Measurements from ENCODE around the gene ARHGEF11. TPM values are rescaled to one million over a fixed set of nuclear protein-coding genes. Genes with fewer than 3 reads are reported as not detected.

Gene ARHGEF11
- polyA plus RNA-seq, 1 experiment: 14.8 TPM

- ChIA-PET POLR2A (no interaction called here), CTCF (interaction anchor here (0.9 to 8.1 kb wide), 4 partner anchors 13 to 418 kb away, joined by 4 to 406 read pairs (median 9); no protein-coding TSS in a partner anchor)
- no peaks in the 10 kb centered on the region for H3K9me3 ChIP-seq (ENCODE audit: control insufficient read depth, insufficient read depth, low read length)
- no peak overlapping the region for H3K4me3 ChIP-seq (ENCODE audit: low read depth, low read length)
- H3K27ac ChIP-seq (ENCODE audit: low read depth, low read length): no peak overlapping the region
- peaks cover 10% of the 10 kb centered on the region for H3K27me3 ChIP-seq (ENCODE audit: control insufficient read depth, insufficient read depth, low read length)
- DNase-seq (ENCODE audit: low read depth, low spot score): no peak
- TF ChIP-seq CTCF (IDR thresholded peaks at IDR 0.05; ENCODE audit: low read depth, low read length): no peak
These were observed 41.5 kb upstream of the ARHGEF11 start for GRCh38 chr1:157087030-157087429.

DNA sequence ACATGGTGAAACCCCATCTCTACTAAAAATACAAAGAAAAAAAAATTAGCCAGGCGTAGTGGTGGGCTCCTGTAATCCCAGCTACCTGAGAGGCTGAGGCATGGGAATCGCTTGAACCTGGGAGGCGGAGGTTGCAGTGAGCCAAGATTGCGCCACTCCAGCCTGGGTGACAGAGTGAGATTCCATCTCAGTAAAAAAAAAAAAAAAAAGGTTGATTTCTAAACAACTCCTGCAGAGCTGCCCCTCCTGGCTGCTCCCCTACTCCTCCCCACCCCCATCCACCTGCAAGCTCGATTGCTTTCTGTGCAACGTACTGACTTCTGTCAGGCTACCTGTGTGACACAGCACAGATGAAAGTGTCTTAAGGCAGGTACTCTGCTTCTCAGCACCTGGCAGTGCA, 40.8 kb upstream of the ARHGEF11 start:
- Histone ChIP-seq H3K9me3 (ENCODE audit: control insufficient read depth, insufficient read depth, low read length) (no peaks in the 10 kb centered on the region), H3K27me3 (ENCODE audit: control insufficient read depth, insufficient read depth, low read length) (peaks cover 10% of the 10 kb centered on the region), H3K27ac (ENCODE audit: low read depth, low read length) (no peak overlapping the region), H3K4me3 (ENCODE audit: low read depth, low read length) (no peak overlapping the region)
- DNase-seq (ENCODE audit: low read depth, low spot score): no peak
- no peak for TF ChIP-seq CTCF (IDR thresholded peaks at IDR 0.05; ENCODE audit: low read depth, low read length)
- ChIA-PET POLR2A (no interaction called here), CTCF (interaction anchor here (1.5 to 8.1 kb wide), 2 partner anchors 12 to 66 kb away, joined by 8 to 406 read pairs; no protein-coding TSS in a partner anchor)

DNA sequence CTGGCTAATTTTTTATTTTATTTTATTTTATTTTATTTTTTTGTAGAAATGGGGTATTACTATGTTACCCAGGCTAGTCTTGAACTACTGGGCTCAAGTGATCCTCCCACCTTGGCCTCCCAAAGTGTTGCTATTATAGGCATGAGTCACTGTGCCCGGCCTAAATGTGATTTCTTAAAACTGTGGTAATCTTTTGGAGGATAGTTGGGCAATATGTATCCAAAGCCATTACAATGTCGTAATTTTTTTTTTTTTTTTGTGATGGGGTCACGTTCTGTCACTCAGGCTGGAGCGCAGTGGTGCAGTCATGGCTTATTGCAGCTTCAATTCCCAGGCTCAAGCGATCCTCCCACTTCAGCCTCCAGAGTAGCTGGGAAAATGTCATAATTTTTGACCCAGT, 39.9 kb upstream of the ARHGEF11 start:
- H3K4me3 ChIP-seq (ENCODE audit: low read depth, low read length): no peak overlapping the region
- H3K9me3 ChIP-seq (ENCODE audit: control insufficient read depth, insufficient read depth, low read length): no peaks in the 10 kb centered on the region
- no peak for DNase-seq (ENCODE audit: low read depth, low spot score)
- ChIA-PET CTCF (interaction anchor here (0.7 to 8.1 kb wide), 3 partner anchors 11 to 83 kb away, joined by 4 to 406 read pairs (median 8); no protein-coding TSS in a partner anchor), POLR2A (no interaction called here)
- TF ChIP-seq CTCF (IDR thresholded peaks at IDR 0.05; ENCODE audit: low read depth, low read length): no peak
- H3K27ac ChIP-seq (ENCODE audit: low read depth, low read length): no peak overlapping the region
- H3K27me3 ChIP-seq (ENCODE audit: control insufficient read depth, insufficient read depth, low read length): peaks cover 10% of the 10 kb centered on the region

- CTCF ChIA-PET: interaction anchor here (0.7 to 8.1 kb wide), 3 partner anchors 10 to 67 kb away, joined by 4 to 406 read pairs (median 7); no protein-coding TSS in a partner anchor
- no peak overlapping the region for H3K4me3 ChIP-seq (ENCODE audit: low read depth, low read length)
- no peak for TF ChIP-seq CTCF (IDR thresholded peaks at IDR 0.05; ENCODE audit: low read depth, low read length)
- POLR2A ChIA-PET: no interaction called here
- DNase-seq (ENCODE audit: low read depth, low spot score): no peak
- no peaks in the 10 kb centered on the region for H3K9me3 ChIP-seq (ENCODE audit: control insufficient read depth, insufficient read depth, low read length)
- H3K27ac ChIP-seq (ENCODE audit: low read depth, low read length): no peak overlapping the region
- peaks cover 10% of the 10 kb centered on the region for H3K27me3 ChIP-seq (ENCODE audit: control insufficient read depth, insufficient read depth, low read length)
These were observed 39.2 kb upstream of the ARHGEF11 start for GRCh38 chr1:157084720-157085119.

DNA sequence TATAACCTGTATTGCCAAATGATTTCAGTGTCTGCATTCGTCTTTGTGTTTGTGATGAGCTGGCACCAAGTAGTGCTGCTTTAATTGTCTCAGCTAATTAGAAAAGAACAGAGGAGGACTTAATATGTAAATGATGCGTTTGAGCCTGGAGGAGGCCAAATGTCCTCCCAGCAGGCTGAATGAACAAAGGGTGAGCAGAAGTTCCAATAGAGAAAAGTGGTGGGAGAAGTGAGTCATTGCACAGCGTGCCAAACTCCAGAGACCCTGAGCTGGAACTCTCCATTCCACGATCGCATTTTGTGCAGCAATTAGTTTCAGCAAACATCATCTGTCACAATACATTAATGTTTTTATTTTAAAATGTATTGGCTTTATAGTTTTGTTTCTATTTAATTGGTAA, 36.2 kb upstream of the ARHGEF11 start:
- TF ChIP-seq CTCF (IDR thresholded peaks at IDR 0.05; ENCODE audit: low read depth, low read length): no peak
- H3K4me3 ChIP-seq (ENCODE audit: low read depth, low read length): no peak overlapping the region
- H3K27me3 ChIP-seq (ENCODE audit: control insufficient read depth, insufficient read depth, low read length): peaks cover 10% of the 10 kb centered on the region
- POLR2A ChIA-PET: no interaction called here
- no peak overlapping the region for H3K27ac ChIP-seq (ENCODE audit: low read depth, low read length)
- CTCF ChIA-PET: interaction anchor here (0.8 to 2.4 kb wide), 3 partner anchors 9 to 114 kb away, joined by 3 to 19 read pairs (median 3); no protein-coding TSS in a partner anchor
- H3K9me3 ChIP-seq (ENCODE audit: control insufficient read depth, insufficient read depth, low read length): no peaks in the 10 kb centered on the region
- DNase-seq (ENCODE audit: low read depth, low spot score): no peak
